Middle frontal gyrus (tissue), 1 donor: Measurements from ENCODE around the gene PPP1R16B.
A peak's percentile ranks its signal among the peaks of the same experiment; 100 is the strongest.

Experiments
- DNase-seq: peaks from one replicate; pipeline ENCODE4 v3.0.0-alpha.2; 2015; ENCODE audit warnings: low spot score; ENCODE audit errors: extremely low spot score

PPP1R16B gene

DNA sequence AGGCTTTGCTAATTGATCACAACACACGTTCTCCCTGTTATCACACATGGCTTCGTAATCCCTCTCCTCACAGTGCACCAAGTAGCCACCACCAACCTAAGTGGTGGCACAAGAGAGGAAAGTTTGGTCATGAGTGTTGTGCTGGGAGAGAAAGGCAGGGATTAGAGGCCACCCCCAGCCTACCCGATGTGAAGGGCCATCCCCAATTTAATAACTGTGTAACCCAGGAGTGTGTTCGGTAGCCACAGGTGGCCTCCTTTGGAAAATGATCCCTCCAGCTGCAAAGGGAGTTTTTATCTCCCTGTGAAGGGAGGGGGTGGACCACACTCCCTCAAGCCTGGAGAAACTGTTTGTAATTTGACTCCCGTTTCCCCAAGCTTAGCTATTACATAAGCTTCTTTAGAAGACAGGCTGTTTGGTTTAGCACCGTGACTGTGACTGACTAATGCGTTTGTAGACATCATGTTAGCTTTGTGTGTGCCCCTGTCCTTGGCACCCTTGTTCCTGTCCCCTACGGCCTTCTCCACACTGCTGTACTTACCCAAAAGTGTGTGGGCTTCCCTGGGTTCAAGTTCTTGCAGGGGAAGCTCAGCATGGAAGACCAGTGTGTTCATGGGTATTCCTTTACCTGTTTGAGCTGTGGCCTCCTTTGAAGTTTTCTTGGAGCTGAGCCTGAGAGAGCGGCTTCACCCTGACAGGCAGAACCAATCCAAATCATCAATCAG, 20.6 kb downstream of the PPP1R16B start:
- peak; percentile 50 for DNase-seq

DNA sequence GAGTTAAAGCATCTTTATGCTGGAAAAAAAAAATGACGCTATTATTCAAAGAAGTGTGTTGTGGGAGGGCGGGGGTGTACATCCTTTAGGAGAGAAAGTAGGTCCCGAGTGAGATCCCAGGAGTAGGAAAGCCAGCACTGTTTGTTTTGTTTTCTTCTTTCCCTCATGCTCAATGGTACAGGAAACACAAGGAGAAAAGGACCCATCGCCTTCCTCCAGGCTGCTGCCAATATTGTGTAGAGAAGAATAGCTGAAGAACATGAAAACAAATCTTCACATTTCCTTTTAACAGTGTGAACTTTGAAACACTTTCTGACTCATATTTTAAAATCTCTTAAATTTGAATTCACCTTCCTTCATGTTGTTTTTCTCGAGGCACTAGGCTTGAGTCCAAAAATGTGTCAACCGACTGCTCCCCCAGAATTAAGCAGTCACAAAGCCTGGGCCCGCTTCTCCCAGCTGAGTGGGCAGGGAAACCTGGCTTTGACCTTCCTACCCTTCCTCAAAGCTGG, 22.3 kb downstream of the PPP1R16B start:
- no peak for DNase-seq

DNA sequence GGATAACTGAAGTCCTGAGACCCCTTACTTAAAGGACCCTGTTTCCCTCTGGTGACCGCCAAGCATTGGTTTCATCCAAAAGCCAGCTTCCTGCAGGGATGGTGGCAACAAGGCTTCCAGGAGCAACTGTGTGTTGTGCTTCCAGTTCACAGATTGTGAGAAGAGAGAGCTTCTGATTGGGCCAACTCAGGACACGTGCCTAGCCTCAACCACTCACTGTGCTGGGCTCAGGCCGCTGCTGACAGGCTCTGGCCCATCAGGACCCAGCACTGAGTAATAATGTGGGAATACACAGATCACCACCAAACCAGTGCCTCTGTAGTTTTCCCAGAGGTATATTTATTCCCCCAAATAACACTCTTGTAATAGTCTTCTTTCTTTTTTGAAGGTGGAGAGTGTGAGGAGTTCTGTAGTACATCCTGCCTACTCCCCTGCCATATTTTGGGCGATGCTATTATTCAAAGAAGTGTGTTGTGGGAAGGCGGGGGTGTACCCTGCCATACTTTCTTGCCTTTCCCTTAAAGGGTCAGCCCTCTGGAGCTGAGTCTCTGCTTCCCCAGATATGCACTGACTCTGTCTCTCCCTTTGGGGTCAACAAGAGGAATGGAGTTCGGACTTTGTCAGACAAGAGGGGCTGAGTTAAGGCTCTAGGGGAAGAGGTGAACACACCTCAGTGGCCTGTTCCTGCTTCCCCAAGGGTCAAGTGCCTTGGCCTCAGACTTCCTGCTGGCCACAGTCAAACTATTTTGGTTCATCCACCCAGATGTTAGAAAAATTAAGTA, 23.2 kb downstream of the PPP1R16B start:
- no peak for DNase-seq

DNA sequence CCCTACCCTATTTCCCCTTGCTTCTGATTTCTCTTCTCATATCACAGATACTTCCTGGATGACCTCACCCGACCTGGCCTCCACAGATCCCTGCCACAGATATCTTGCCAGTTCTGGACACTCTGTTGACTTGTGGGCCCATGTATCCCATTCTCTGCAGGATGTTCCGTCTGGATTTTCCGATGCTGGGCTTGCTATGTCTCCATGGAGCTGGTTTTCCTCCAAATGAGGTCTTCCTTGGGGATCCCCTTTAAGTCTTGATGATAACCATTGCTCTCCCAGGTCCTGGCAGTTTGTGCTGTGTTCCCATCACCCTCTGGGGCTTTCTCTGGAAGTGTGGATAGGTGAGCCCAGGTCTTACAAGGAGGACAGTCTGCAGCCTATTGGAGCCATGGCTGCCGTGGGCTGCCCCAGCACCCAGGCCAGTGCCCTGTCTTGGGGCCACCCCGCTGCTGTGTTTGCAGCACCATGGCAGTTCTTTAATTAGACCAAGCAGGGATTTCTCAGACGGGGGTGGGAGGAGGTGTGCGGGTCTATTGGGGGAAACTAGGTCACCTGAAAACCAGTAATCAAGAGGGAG, 23.9 kb downstream of the PPP1R16B start:
- DNase-seq = no peak

DNA sequence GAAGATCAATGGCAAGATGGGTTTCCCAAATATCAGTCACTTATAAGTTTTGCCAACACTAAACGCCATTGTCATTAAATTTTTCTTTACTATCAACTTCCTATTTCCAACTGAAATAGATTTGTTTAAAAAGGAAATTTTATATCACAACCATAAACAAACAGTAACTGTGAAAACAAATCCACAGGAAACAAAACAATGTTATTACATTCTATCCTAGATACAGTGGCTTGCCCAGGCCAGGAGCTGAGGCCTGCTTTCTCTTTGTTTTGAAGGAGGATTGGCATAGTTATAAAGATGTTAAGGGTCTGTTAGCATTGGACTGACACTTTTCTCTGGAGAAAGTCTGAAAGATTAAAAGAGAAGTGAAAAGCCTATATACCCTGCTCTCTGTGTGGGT, 24.9 kb downstream of the PPP1R16B start:
- DNase-seq = no peak

DNA sequence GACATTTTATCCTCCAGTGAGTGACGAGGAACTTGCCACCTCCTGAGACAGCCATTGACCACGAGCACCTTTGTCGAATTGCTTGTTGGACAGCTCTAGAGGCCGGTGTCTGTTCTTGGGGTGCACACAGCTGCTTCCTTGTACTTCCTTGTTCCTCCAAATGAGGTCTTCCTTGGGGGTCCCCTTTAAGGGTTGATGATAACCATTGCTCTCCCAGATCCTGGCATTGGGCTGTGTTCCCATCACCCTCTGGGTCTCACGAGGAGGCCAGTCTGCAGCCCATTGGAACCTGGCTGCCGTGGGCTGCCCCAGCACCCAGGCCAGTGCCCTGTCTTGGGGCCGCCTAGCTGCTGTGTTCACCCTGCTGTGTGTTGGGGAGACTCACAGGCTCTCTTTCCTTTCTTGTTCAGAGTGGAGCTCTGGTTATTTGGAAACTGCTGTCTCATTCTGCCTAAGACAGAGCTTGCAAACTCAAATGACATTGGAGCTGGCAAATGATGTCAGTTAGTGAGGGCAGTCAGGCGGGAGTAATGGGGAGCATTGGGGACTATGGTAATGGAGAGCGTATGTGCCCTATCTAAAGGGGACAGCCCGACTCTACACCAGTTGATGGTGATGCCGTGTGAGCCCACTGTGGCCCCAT, 25.7 kb downstream of the PPP1R16B start:
- DNase-seq = no peak

DNA sequence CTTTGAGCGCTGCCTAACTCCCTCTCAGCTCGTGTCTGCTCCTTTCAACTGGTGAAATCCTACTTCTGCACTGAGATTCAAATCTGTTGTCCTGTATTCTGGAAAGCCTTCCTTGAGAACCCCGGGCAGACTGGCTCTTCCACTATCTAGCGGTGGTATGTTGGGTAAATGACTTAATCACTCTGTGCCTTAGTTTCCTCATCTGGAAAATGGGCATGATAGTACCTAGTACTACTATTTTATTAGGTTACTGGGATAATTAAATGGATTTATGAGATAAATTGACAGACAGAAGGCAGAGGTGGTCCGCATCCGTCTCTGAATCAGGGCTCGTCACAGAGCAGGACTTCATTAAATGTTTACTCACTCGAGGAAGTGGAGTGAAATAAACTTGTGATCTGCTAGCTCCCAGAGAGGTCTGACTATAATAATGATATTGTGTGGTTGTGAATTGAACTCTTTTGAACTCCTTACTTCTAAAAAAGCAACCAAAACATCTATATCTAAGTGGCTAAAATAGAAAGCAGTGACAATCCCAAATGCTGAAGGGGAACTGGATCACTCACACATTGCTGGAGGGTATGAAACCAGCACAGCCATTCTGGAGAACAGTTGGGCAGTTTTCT, 26.6 kb downstream of the PPP1R16B start:
- DNase-seq = no peak

DNA sequence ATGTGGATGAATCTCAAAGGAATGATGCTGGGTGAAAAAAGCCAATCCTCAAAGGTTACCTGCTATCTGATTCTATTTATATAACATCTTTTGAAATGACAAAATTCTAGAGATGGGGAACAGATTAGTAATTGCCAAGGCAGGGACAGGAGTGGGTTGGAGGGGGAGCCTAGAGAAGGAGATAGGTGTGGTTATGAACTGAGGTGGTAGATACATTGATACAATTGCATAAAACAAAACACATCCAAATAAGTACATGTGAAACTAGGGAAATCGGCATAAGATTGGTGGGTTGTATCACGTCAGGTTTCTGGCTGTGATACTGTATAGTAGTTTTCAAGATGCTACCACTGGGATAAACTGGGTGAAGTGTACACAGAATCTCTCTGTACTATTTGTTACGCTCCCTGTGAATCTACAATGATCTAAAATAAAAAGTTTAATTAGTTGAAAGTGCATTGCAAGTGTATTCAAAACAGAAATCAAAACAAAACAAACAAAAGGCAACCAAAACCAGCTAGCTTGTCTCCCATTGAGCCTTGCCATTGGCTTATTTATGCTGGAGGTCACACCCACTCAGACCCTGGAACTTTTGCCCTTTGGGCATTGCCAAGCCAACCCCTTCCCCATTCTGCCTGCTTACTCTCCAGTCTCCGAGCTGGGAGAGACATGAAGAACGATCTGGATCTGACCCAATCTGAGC, 27.8 kb downstream of the PPP1R16B start:
- DNase-seq = no peak

DNA sequence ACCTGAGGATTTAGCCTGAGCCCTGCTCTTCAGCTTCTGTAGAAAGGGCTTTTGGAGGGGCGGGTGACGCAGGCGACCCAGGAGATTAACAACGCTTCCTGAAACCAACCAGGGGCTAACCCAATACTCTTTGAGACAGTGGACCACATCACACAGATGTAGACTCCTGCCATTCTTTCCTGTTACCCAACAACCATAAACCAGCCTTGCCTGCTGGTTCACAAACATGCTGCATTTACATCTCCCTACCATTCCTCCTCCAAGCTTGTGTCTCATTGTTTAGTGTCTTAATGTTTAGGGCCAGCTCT, 28.3 kb downstream of the PPP1R16B start:
- no peak for DNase-seq

DNA sequence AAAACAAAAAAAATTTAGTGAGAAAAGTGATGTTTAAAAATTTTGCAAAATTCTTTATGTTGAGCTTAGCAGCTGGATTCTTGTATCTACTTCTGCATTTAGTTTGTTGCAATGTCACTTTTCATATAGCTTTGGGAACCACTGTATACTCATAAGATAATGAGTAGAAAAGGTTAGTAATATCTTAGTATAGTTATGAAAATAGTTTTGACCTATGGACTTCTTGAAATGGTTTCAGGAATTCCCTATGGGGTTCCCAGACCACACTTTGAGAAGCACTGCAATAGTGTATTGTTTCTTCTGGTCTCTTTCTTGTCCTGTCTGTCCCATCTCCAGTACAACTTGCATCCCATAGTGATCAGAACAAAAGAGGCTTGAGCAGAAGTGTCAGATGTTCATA, 29.4 kb downstream of the PPP1R16B start:
- DNase-seq = no peak

DNA sequence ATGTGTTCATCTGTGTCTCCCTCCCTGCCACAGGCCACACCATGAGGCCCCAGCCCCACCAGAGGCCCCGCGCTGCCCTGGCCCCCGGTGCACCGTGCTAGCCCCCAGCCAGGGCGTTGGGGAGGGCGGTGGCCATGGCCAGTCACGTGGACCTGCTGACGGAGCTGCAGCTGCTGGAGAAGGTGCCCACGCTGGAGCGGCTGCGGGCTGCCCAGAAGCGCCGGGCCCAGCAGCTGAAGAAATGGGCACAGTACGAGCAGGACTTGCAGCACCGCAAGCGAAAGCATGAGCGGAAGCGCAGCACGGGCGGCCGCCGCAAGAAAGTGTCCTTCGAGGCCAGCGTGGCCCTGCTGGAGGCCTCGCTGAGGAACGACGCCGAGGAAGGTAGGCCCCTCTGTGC, 30.3 kb downstream of the PPP1R16B start:
- no peak for DNase-seq

DNA sequence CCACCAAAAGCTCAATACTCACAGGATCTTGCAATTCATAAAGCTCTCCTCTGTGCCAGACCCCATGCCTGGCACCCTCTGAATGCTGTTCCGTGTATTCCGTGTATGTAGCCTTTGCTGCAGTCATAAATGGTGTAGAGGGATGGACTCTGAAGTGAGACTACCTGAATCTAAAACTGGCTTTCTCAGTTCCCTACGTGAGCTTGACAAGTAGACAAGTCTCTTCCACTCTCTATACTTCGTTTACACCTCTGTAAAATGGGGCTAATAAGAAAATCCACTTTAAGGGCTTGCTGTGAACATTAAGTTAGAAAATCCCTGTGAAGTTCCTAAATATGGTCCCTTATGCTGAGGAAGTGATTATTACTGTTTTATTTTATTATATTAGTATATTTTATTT, 31.5 kb downstream of the PPP1R16B start:
- DNase-seq = no peak

DNA sequence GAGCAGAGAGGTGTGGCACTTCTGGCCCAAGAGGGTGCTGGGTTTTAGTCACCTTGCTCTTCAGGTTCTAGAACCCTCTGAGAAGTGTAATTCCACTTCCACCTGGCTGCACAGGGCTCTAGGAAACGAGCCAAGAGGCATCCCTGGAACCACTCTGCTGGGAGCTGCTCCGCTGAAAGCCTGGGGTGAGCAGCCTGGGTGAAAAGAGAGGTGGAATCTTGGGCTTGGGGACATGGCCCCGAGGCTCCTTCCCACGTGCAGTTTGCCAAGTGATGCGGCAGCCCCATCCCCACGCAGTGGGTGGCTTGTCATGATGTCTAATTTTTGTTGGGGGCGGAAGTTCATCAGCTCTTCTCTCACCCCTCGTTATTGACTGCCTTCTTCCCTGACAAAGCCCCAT, 32.8 kb downstream of the PPP1R16B start:
- DNase-seq = no peak

DNA sequence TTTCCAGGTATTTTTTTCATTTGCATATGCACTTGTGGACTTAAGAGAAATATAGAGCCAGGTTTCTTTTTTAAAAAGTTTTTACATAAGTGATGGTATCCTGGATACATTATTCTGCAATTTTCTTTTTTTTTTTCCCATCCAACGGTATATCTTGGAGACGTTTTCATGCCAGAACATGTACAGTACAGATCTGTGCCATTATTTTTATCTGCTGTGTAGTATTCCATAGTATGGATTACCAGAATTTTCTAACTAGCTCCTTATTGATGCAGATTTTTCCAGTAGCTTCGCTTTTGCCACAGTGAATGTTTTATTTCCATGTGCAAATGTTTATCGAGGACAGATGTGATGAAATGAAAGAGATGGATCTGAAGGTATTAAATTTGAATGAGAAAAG, 34.1 kb downstream of the PPP1R16B start:
- no peak for DNase-seq

DNA sequence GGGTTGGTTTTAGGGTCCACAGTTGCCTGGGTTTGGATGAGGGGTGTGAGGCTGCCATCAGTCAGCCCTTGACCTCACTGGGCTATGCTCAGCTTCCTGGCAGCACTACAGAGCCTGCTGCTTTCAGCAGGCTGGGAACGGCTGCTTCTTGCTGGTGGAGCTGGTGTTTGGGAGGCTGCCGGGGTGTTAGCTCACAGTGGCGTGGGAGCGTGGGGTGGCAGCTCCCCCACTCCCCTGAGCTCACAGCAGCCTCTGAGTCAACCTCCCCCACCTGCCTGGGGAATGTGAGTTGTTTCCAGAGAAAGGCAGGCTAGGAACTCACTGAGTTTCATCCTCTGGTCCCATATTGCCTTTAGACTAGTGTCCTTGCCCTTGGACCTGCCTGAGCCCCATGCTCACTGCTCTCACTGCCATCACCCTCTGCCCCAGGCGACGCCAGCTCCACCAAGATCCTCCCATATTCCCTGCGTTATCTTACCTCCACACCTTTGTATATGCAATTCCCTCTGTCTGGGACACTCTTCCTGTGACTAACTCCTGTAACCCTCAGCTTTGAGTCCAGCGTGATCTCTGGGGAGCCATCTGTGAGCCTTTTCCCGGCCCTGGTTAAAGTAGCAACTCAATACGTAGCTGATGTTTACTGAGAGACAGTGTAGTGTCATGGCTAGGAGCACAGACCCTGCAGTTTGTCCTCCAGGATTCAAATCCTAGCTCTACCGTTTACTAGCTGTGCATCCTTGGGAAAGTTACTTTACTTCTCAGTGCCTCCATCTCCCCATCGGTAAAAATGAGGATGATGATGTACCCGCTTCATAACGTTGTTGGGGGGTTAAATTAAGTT, 34.8 kb downstream of the PPP1R16B start:
- peak; percentile 19 for DNase-seq

DNA sequence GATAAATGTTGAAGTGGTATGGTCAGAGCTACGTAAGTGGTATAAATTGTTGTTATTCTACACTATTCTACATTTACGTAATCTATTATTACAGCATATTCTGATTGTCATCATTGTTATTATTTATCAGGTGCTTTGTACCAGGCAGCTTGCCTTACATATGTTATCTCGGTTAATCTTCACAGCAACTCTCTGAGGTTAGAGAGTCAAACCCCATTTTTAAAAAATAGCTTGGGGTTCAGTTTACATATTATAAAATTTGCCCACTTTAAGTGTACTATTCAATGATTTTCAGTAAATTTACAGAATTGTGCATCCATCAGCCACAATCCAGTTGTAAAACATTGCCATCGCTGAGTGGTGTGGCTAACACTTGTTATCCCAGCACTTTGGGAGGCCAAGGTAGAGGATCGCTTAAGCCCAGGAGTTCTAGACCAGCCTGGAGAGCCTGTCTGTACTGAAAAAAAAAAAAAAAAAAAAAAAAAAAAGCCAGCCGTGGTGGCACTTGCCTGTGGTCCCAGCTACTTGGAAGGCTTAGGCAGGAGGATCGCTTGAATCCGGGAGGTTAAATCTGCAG, 35.5 kb downstream of the PPP1R16B start:
- no peak for DNase-seq

DNA sequence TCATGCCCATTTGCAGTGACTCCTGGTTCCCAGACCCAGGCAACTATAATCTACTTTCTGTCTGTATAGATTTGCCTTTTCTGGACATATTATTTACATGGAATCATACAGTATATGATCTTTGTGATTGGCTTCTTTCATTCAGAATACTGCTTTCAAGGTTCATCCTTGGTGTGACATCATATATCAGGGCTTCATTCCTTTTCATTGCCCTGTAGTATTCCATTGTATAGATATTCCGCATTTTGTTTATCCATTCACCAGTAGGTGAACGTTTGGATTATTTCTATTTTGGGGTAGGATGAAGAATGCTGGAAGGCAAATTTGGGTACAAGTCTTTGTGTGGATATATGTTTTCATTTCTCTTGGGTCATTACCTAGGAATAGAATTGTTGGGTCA, 36.1 kb downstream of the PPP1R16B start:
- no peak for DNase-seq

DNA sequence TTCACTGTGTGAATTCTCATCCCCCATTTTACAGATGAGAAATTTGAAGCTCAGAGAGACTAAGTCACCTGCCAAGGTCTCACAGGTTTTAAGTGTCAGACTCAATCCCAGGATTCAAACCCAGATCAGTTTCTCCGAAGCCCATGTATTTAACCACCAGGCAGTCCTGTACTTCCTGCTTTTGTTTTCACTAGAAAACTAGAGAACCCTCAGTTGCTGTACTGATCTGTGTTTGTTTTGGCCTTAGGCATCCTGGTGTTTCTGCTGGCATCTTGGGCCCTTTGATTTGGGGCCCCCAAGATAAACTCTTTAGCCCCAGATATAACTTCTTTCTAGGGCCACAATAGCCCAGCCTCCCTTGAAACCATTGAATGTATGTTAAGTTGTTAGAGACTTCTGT, 36.5 kb downstream of the PPP1R16B start:
- DNase-seq = no peak

DNA sequence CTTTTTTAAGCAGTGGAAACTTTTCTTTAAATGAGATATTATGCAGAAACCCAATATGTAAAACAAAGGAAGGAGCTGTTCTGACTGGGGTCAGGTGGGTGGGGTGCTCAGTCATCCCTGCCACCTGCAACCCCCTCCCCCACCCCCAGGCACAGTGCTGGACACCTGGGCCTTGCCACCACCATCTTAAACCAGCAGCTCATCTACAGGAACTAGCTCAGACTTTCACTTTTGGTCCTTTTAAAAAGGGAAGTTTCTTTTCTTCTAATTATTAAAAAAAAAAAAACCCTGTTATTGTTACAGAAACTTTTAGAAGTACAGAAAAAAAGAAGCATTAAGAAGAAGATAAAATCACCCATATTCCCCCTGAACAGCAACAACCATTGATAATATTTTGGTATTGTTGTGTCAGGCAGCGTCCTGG, 37.1 kb downstream of the PPP1R16B start:
- DNase-seq = no peak

DNA sequence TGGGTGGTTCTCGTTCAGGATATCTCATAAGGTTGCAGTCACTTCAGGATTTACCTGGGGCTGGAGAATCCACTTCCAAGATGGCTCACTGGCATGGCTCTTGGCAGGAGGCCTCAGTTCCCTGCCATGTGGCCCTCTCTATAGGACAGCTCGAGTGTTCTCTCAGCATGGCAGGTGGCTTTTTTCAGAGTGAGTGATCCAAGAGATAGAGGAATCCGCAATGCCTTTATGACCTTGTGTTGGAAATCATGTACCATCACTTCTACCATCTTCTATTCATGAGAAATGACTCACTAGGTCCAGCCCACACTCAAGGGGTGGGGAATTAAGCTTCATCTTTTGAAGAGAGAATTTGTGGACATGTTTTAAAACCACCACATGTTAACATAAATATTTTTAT, 37.8 kb downstream of the PPP1R16B start:
- no peak for DNase-seq
